Gastrocnemius medialis (tissue), 4 donors: ENCODE data around the gene RCN2. TPM values are rescaled to one million over a fixed set of nuclear protein-coding genes. Genes with fewer than 3 reads are reported as not detected.

Experiments used
- ATAC-seq, 2 donors: fragments of 150-250 bp; one replicate each; pipeline ENCODE4 v1.9.1; 2016
- DNase-seq, 2 donors: peaks; one replicate each; pipeline ENCODE4 v3.0.0-alpha.2; 2019
- H3K27ac ChIP-seq, 4 donors: fragments of 200-600 bp; sonication (generic); 1 replicate in 1 of 4; 2 replicates in 3 of 4; pipeline ENCODE4 v1.5.1; 2016 to 2018; ENCODE audit warnings: mild to moderate bottlenecking in 2 of 4, moderate library complexity in 1 of 4
- H3K27me3 ChIP-seq, 3 donors: fragments of 200-600 bp; sonication (generic) in 2 of 3; 1 replicate in 1 of 3; 2 replicates in 2 of 3; pipeline versions ENCODE4 v1.5.1 to v1.6.0; 2016 to 2019; ENCODE audit warnings: mild to moderate bottlenecking in 1 of 3, moderate library complexity in 1 of 3
- H3K36me3 ChIP-seq, 2 donors: fragments of 200-600 bp; sonication (generic) in 1 of 2; one replicate each; pipeline ENCODE4 v1.5.1; 2017 to 2018
- H3K4me1 ChIP-seq, 2 donors: fragments of 200-600 bp; sonication (generic) in 1 of 2; one replicate each; pipeline ENCODE4 v1.5.1; 2016 to 2017; ENCODE audit warnings: mild to moderate bottlenecking in 2 of 2
- H3K4me3 ChIP-seq, 4 donors: fragments of 200-600 bp; sonication (generic) in 3 of 4; 1 replicate in 1 of 4; 2 replicates in 3 of 4; pipeline ENCODE4 v1.5.1; 2016 to 2019; ENCODE audit warnings: mild to moderate bottlenecking in 2 of 4
- H3K9me3 ChIP-seq, 3 donors: fragments of 200-600 bp; sonication (generic) in 2 of 3; 1 replicate in 1 of 3; 2 replicates in 2 of 3; pipeline ENCODE4 v1.5.1; 2016 to 2019
- CTCF ChIP-seq, 5 experiments: fragments of 450-650 bp in 3 of 5; fragments of 200-600 bp in 2 of 5; sonication (generic) in 2 of 5; IDR thresholded peaks in 4 of 5; conservative IDR thresholded peaks in 1 of 5; 1 replicate in 4 of 5; 2 replicates in 1 of 5; pipeline ENCODE4 v1.5.1; 2016 to 2019; ENCODE audit warnings: antibody characterized with exemption in 5 of 5, mild to moderate bottlenecking in 3 of 5, moderate library complexity in 3 of 5
- POLR2A ChIP-seq, 2 donors: fragments of 450-650 bp; IDR thresholded peaks; one replicate each; pipeline ENCODE4 v1.6.1; 2017; ENCODE audit warnings: antibody characterized with exemption in 2 of 2, mild to moderate bottlenecking in 2 of 2, moderate library complexity in 2 of 2
- in situ Hi-C, 4 donors: fragments of 200-750 bp; cut with MboI; loops; one replicate each; pipeline versions ENCODE4 v1.15.0 to v1.8.0; 2017; ENCODE audit warnings: low sequenced_read_pairs in 4 of 4
- intact Hi-C: fragments of 100-400 bp; cut with DNase I; formaldehyde crosslinking; loops from one replicate; pipeline ENCODE4 v1.15.1; 2023; ENCODE audit warnings: low total_unique reads
- total RNA-seq, 4 donors: library from RNA; depleted of rRNA; stranded (reverse); fragments of >200 nt; gene quantifications; one replicate each; pipeline versions ENCODE4 v1.1.0 to v1.2.3, GENCODE V29; 2016

Gene RCN2
- total RNA-seq, 4 donors from 2014 or later = 23.2 to 32.2 (median 30.4) TPM

GRCh38 chr15:76938752-76939151 lies 7.2 kb downstream of the RCN2 start:
- H3K36me3 ChIP-seq = peaks cover 0 to 21% of the 10 kb centered on the region in 2 donors
- ATAC-seq = no peak
- TF ChIP-seq CTCF (IDR thresholded peaks at IDR 0.05 in 4 of 5, conservative IDR thresholded peaks at IDR 0.05 in 1 of 5) (no peak), POLR2A (IDR thresholded peaks at IDR 0.05) (no peak)

GRCh38 chr15:76939715-76940114 lies 8.2 kb downstream of the RCN2 start:
- TF ChIP-seq POLR2A (IDR thresholded peaks at IDR 0.05) (no peak), CTCF (IDR thresholded peaks at IDR 0.05 in 4 of 5, conservative IDR thresholded peaks at IDR 0.05 in 1 of 5) (no peak)
- no peak overlapping the region for H3K4me3 ChIP-seq
- H3K4me1 ChIP-seq = peaks cover 0 to 3% of the 10 kb centered on the region in 2 donors
- H3K27ac ChIP-seq = no peak overlapping the region
- no peak for ATAC-seq
- H3K9me3 ChIP-seq = no peaks in the 10 kb centered on the region
- in situ Hi-C loops = no loop called here
- H3K27me3 ChIP-seq = no peaks in the 10 kb centered on the region
- peaks cover 0 to 21% of the 10 kb centered on the region in 2 donors for H3K36me3 ChIP-seq
- DNase-seq = no peak
- intact Hi-C loops = no loop called here

More at GRCh38 chr15:76938752-76939151, 7.2 kb downstream of the RCN2 start:
- intact Hi-C loops = no loop called here
- H3K4me1 ChIP-seq = peaks cover 0 to 3% of the 10 kb centered on the region in 2 donors
- H3K27ac ChIP-seq = no peak overlapping the region
- H3K9me3 ChIP-seq = no peaks in the 10 kb centered on the region
- no peaks in the 10 kb centered on the region for H3K27me3 ChIP-seq
- H3K4me3 ChIP-seq = no peak overlapping the region
- in situ Hi-C loops = no loop called here
- DNase-seq = no peak

GRCh38 chr15:76941636-76942035 lies 10.1 kb downstream of the RCN2 start:
- Histone ChIP-seq H3K36me3 (peaks cover 0 to 16% of the 10 kb centered on the region in 2 donors), H3K9me3 (no peaks in the 10 kb centered on the region), H3K4me3 (no peak overlapping the region), H3K27me3 (no peaks in the 10 kb centered on the region), H3K27ac (no peak overlapping the region), H3K4me1 (peaks cover 0 to 3% of the 10 kb centered on the region in 2 donors)
- in situ Hi-C loops = no loop called here
- ATAC-seq = no peak
- intact Hi-C loops = no loop called here
- DNase-seq = no peak
- TF ChIP-seq CTCF (IDR thresholded peaks at IDR 0.05 in 4 of 5, conservative IDR thresholded peaks at IDR 0.05 in 1 of 5) (no peak), POLR2A (IDR thresholded peaks at IDR 0.05) (no peak)

- no peak for TF ChIP-seq POLR2A (IDR thresholded peaks at IDR 0.05)
- no peak for TF ChIP-seq CTCF (IDR thresholded peaks at IDR 0.05 in 4 of 5, conservative IDR thresholded peaks at IDR 0.05 in 1 of 5)
- Histone ChIP-seq H3K36me3 (peaks cover 0 to 10% of the 10 kb centered on the region in 2 donors), H3K9me3 (no peaks in the 10 kb centered on the region), H3K4me1 (peaks cover 0 to 3% of the 10 kb centered on the region in 2 donors), H3K27me3 (no peaks in the 10 kb centered on the region), H3K4me3 (no peak overlapping the region), H3K27ac (no peak overlapping the region)
- intact Hi-C loops (no loop called here), in situ Hi-C loops (no loop called here)
- ATAC-seq (no peak), DNase-seq (no peak)
Observed at GRCh38 chr15:76942331-76942730, 10.8 kb downstream of the RCN2 start.

GRCh38 chr15:76945494-76946093 lies 14.0 kb downstream of the RCN2 start:
- no peak for TF ChIP-seq POLR2A (IDR thresholded peaks at IDR 0.05)
- TF ChIP-seq CTCF (IDR thresholded peaks at IDR 0.05 in 4 of 5, conservative IDR thresholded peaks at IDR 0.05 in 1 of 5) = no peak
- in situ Hi-C loops (no loop called here), intact Hi-C loops (no loop called here)
- DNase-seq = no peak
- Histone ChIP-seq H3K27ac (no peak overlapping the region), H3K36me3 (peaks cover 0 to 31% of the 10 kb centered on the region in 2 donors), H3K4me3 (no peak overlapping the region), H3K9me3 (no peaks in the 10 kb centered on the region), H3K4me1 (peaks cover 0 to 3% of the 10 kb centered on the region in 2 donors), H3K27me3 (no peaks in the 10 kb centered on the region)
- no peak for ATAC-seq
